Activated CD8-positive, alpha-beta T cell treated with anti-CD3 and anti-CD28 coated beads, Interleukin-2, amount 10 ng/mL, durations not matched to agents 7 days and 5 days (primary cell): ENCODE measurements around the gene LIPK. TPM values are rescaled to one million over a fixed set of nuclear protein-coding genes. Genes with fewer than 3 reads are reported as not detected.
"Not testable (repeated sequence)": the region's sequence is repeated elsewhere in the genome, so short reads cannot be mapped to it uniquely, and the experiment has no call there.

Experiments used
- ATAC-seq: fragments of 150-1000 bp; cut with Tn5 transposase; one replicate; pipeline ENCODE4 v1.10.0; 2021; ENCODE audit warnings: moderate library complexity
- CTCF ChIA-PET: fragments of 350-600 bp; sonication (Branson Sonifier 250); formaldehyde crosslinking; loops from one replicate; lab custom pipeline; 2021; ENCODE audit warnings: antibody characterized with exemption; lab: Charles Lee
- POLR2A ChIA-PET: fragments of 350-600 bp; sonication (Branson Sonifier 250); formaldehyde crosslinking; loops from one replicate; lab custom pipeline; 2021; ENCODE audit warnings: antibody characterized with exemption; lab: Charles Lee
- DNase-seq: peaks from one replicate; pipeline ENCODE4 v3.0.0-alpha.2; 2020
- H3K27ac Mint-ChIP-seq: one replicate; pipeline ENCODE4 v1.8.0; 2021; ENCODE audit warnings: mild to moderate bottlenecking, mixed read lengths
- H3K27me3 Mint-ChIP-seq: one replicate; pipeline ENCODE4 v1.8.0; 2021; ENCODE audit warnings: low read depth, mixed read lengths
- H3K36me3 Mint-ChIP-seq: one replicate; pipeline ENCODE4 v1.8.0; 2021; ENCODE audit warnings: low read depth, mixed read lengths
- H3K4me1 Mint-ChIP-seq: one replicate; pipeline ENCODE4 v1.8.0; 2021; ENCODE audit warnings: low read depth, mixed read lengths
- H3K4me3 Mint-ChIP-seq: one replicate; pipeline ENCODE4 v1.8.0; 2021; ENCODE audit warnings: mild to moderate bottlenecking, mixed read lengths
- H3K9me3 Mint-ChIP-seq: one replicate; pipeline ENCODE4 v1.8.0; 2022; ENCODE audit warnings: mixed read lengths; ENCODE audit not compliant: insufficient read depth
- total RNA-seq, 2 experiments: library from RNA; stranded (reverse); gene quantifications; one replicate each; pipeline ENCODE4 v1.2.3, GENCODE V29; 2021

The LIPK gene, protein sequence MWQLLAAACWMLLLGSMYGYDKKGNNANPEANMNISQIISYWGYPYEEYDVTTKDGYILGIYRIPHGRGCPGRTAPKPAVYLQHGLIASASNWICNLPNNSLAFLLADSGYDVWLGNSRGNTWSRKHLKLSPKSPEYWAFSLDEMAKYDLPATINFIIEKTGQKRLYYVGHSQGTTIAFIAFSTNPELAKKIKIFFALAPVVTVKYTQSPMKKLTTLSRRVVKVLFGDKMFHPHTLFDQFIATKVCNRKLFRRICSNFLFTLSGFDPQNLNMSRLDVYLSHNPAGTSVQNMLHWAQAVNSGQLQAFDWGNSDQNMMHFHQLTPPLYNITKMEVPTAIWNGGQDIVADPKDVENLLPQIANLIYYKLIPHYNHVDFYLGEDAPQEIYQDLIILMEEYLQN
- total RNA-seq: not detected

DNA sequence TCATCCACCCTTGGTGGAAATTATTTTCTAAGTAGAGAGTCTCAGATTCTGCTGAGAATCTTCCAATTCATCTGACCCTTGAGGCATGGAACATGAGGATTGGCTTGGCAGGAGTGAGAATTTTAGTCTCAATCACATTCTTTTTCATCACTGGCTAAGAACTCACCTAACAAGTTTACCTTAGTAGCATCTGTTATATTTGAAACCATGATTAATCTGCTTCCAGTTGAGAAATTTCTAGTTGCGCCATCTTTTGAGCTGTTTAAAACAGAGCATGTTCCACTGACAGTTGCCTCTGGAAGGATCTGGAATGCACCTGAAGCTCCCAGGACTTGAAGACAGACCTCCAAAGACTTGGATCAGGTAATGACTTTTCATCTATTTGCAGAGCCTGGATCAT is at the start of gene LIPK:
LIPK (plus strand) TSS at position 292 of the 400 bp plus-strand sequence. CDS start 18,295 bp downstream, outside the sequence.
- CTCF ChIA-PET: interaction anchor here (0.9 kb wide), 2 partner anchors 12 to 227 kb away, joined by 3 read pairs; no protein-coding TSS in a partner anchor

DNA sequence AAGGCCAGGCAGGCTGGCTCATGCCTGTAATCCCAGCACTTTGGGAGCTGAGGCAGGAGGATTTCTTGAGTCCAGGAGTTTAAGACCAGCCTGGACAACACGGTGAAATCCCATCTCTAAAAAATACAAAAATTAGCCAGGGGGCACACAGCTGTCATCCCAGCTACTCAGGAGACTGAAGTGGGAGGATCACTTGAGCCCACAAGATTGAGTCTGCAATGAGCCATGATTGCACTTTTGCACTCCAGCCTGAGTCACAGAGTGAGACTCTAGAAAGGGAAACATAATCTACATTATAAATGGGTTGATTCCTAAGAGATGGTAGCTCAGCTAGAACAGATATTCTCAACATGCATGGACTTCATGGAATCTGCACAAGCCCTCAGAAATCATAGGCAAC is 48.1 kb upstream of the LIPK start:
- POLR2A ChIA-PET: no interaction called here
- no peaks in the 10 kb centered on the region for H3K9me3 Mint-ChIP-seq

More for the DNA sequence above, at the start of gene LIPK:
- H3K36me3 Mint-ChIP-seq: no peaks in the 10 kb centered on the region
- ATAC-seq: no peak
- H3K27me3 Mint-ChIP-seq: peaks cover 6% of the 10 kb centered on the region
- POLR2A ChIA-PET: no interaction called here
- no peak for DNase-seq
- no peaks in the 10 kb centered on the region for H3K4me1 Mint-ChIP-seq
- H3K9me3 Mint-ChIP-seq: no peaks in the 10 kb centered on the region
- no peak within 1 kb of the TSS for H3K27ac Mint-ChIP-seq
- no peak within 1 kb of the TSS for H3K4me3 Mint-ChIP-seq

DNA sequence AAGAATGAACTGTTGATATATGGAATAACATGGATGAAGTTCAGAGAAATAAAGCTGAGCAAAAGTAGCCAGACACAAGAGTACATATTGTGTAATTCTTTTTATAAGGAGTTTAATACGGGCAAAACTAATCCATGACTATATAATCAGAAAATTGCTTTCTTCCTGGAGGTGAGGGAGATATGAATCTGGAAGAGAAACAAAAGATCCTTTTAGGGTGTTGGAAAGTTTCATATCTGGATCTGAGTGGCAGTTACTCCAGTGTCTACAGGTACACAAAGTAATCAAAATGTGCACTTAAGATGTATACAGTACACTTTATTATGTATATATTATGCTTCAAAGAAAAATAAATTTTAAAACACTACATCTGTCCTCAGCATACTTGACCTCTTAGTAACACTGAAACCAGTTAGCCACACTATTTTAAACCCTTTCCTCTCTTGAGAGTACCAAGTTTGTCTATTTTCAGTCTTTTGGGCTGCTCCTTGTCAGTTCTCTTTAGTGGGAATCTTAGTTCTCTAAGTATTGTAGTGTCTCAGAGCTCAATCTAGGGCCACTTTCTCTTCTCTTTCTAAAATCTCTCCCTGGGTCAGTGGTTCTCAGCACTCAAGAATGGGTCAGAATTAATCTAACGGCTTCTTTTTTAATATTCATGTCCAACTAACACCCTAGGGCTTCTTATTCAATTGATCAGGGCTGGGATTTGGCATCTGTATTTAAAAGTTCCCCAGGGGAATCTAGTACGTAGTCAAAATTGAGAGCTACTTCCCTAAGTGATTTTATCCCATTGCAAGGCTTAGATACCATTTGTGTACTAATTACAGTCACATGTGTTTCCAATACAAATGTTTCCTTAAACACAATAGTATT is 46.1 kb upstream of the LIPK start:
- CTCF ChIA-PET: no interaction called here
- Mint-ChIP-seq H3K4me3 (no peak overlapping the region), H3K36me3 (no peaks in the 10 kb centered on the region), H3K4me1 (no peaks in the 10 kb centered on the region), H3K27ac (no peak overlapping the region), H3K9me3 (no peaks in the 10 kb centered on the region), H3K27me3 (peaks cover 8% of the 10 kb centered on the region)
- POLR2A ChIA-PET: no interaction called here
- no peak for ATAC-seq
- no peak for DNase-seq

More for the DNA sequence above, 48.1 kb upstream of the LIPK start:
- Mint-ChIP-seq H3K4me3 (no peak overlapping the region), H3K27me3 (peaks cover 10% of the 10 kb centered on the region), H3K27ac (no peak overlapping the region), H3K4me1 (no peaks in the 10 kb centered on the region), H3K36me3 (no peaks in the 10 kb centered on the region)
- no peak for ATAC-seq
- DNase-seq: no peak
- CTCF ChIA-PET: no interaction called here

DNA sequence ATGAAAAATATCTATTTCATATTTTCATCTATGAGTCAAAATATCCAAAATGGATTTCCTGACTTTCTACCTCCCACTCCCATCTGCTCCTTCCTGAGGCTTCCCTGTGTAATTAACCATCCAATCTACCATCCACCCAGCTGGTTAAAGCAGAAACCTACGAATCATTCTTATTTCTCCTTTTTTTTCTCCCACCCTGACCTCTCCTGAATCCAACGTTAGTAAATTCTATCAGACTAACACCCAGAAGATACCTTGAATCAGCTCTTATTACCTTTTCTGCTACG is 45.5 kb upstream of the LIPK start:
- no peaks in the 10 kb centered on the region for H3K9me3 Mint-ChIP-seq
- no peak for ATAC-seq
- ChIA-PET CTCF (no interaction called here), POLR2A (no interaction called here)
- no peak overlapping the region for H3K4me3 Mint-ChIP-seq
- no peak overlapping the region for H3K27ac Mint-ChIP-seq
- peaks cover 7% of the 10 kb centered on the region for H3K27me3 Mint-ChIP-seq
- H3K4me1 Mint-ChIP-seq: no peaks in the 10 kb centered on the region
- no peaks in the 10 kb centered on the region for H3K36me3 Mint-ChIP-seq
- no peak for DNase-seq

DNA sequence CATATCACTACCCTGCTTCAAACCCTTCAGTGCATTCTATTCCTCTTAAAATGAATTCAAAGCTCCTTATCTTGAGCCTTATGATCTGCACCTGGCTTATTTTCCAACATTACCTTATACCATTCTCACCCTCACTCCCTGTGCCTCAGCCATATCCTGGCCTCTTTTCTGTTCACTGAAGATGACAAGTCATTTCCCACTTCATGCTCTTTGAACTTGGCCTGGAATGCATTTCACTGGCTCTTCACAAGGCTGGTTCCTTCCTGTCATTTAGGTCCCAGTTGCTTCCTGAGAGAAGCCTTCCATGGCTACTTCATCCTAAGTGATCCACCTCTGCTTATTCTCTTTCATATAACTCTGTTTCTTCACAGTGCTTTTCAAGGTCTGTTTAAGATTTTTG is 45.0 kb upstream of the LIPK start:
- ChIA-PET POLR2A (no interaction called here), CTCF (no interaction called here)
- DNase-seq: no peak
- H3K27ac Mint-ChIP-seq: no peak overlapping the region
- H3K9me3 Mint-ChIP-seq: no peaks in the 10 kb centered on the region
- H3K4me3 Mint-ChIP-seq: no peak overlapping the region
- peaks cover 7% of the 10 kb centered on the region for H3K27me3 Mint-ChIP-seq
- H3K4me1 Mint-ChIP-seq: no peaks in the 10 kb centered on the region
- no peak for ATAC-seq
- no peaks in the 10 kb centered on the region for H3K36me3 Mint-ChIP-seq

DNA sequence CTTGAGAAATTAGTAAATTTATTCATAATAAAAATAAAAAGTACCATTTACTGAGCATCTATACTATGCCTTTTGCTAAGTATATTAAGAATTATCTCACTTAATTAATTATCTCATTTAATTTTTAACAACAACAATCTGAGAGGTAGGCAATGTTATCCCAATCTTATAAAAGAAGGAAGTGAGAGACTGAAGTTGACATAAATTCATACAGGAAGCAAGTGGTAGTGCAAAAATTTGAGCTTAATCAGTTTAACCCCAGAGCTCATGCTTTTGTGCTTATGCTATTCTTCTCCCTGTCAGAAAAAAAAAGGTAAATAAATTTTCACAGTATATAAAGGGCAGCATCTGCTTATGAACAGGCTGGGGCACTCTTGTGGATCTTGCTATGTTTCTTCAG is 44.5 kb upstream of the LIPK start:
- Mint-ChIP-seq H3K27me3 (peaks cover 6% of the 10 kb centered on the region), H3K27ac (no peak overlapping the region), H3K4me1 (no peaks in the 10 kb centered on the region), H3K36me3 (no peaks in the 10 kb centered on the region), H3K4me3 (no peak overlapping the region), H3K9me3 (no peaks in the 10 kb centered on the region)
- POLR2A ChIA-PET: no interaction called here
- DNase-seq (no peak), ATAC-seq (no peak)
- CTCF ChIA-PET: no interaction called here

DNA sequence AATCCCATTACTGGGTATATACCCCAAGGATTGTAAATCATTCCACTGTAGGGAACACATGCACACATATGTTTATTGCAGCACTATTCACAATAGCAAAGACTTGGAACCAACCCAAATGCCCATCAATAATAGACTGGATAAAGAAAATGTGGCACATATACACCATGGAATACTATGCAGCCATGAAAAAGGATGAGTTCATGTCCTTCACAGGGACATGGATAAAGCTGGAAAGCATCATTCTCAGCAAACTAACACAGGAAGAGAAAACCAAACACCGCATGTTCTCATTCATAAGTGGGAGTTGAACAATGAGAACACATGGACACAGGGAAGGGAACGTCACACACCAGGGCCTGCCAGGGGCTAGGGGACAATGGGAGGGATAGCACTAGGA is 42.9 kb upstream of the LIPK start:
- H3K4me3 Mint-ChIP-seq, H3K9me3 Mint-ChIP-seq, H3K27me3 Mint-ChIP-seq, H3K27ac Mint-ChIP-seq, ATAC-seq, CTCF ChIA-PET, DNase-seq, H3K36me3 Mint-ChIP-seq, POLR2A ChIA-PET, H3K4me1 Mint-ChIP-seq: not testable (repeated sequence)

DNA sequence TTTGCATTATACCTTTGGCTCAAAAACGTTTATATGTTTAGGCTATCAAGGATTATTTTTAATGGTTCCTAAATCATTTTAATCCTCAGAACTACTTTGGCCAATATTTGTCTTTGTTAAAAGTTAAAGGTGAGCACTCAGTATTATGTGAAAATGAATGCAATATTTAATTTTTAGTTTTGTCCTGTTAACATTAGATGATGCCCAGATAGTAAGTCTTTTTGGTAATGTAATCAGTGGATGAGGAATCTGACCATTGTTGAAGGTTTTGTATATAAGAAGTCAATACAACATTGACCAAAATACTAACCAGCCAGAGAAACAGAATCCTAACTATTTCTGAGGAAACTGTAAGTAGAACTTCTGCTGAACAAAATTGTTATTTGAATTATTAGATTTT is 41.9 kb upstream of the LIPK start, which contains the start of gene LIPF:
LIPF (plus strand) TSS at position 301 of the 400 bp plus-strand sequence. CDS start 2,856 bp downstream, outside the sequence.
- no peaks in the 10 kb centered on the region for H3K4me1 Mint-ChIP-seq
- no peak within 1 kb of the TSS for H3K27ac Mint-ChIP-seq
- peaks cover 6% of the 10 kb centered on the region for H3K27me3 Mint-ChIP-seq
- no peaks in the 10 kb centered on the region for H3K9me3 Mint-ChIP-seq
- DNase-seq (no peak), ATAC-seq (no peak)
- no peaks in the 10 kb centered on the region for H3K36me3 Mint-ChIP-seq
- no peak within 1 kb of the TSS for H3K4me3 Mint-ChIP-seq
- POLR2A ChIA-PET: no interaction called here
- CTCF ChIA-PET: no interaction called here

DNA sequence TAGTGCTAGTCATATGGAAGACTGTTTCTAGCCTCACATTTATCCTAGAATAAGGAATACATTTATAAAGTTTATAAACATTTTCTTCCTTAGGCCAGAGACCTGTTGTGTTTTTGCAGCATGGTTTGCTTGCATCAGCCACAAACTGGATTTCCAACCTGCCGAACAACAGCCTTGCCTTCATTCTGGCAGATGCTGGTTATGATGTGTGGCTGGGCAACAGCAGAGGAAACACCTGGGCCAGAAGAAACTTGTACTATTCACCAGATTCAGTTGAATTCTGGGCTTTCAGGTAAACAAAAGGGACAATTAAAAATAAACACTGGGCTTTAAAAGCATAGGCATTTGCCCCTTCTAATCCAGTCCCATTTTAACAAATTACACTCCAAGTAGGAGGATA is 37.6 kb upstream of the LIPK start:
- CTCF ChIA-PET: interaction anchor here (1.1 kb wide), 1 partner anchor 549 kb away, joined by 3 read pairs; no protein-coding TSS in a partner anchor
- Mint-ChIP-seq H3K4me1 (peaks cover 6% of the 10 kb centered on the region), H3K27ac (no peak overlapping the region), H3K27me3 (peaks cover under 1% of the 10 kb centered on the region), H3K9me3 (no peaks in the 10 kb centered on the region), H3K36me3 (no peaks in the 10 kb centered on the region), H3K4me3 (no peak overlapping the region)
- ATAC-seq (no peak), DNase-seq (no peak)
- POLR2A ChIA-PET: no interaction called here

DNA sequence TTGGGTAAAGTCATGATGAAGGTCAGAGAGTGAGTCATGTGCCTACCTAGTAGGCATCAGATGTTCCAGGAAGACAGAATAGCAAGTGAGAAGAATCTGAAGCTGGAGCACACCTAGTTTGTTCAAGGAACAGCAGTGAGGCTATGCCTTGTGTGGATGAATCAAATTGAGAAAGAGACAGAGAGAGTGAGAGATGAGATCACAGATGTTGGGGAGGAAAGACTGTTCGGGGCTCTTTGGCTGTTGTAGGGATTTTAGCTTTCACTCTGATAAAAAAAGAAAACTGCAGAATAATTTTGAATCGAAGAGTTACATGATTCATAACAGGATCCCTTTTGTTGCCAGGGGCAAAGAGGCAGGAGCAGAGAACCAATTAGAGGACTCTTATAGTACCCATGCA is 35.6 kb upstream of the LIPK start:
- H3K9me3 Mint-ChIP-seq: no peaks in the 10 kb centered on the region
- ChIA-PET CTCF (interaction anchor here (0.6 kb wide), 1 partner anchor 1148 kb away, joined by 3 read pairs; no protein-coding TSS in a partner anchor), POLR2A (no interaction called here)
- H3K4me1 Mint-ChIP-seq: peaks cover 6% of the 10 kb centered on the region
- H3K27me3 Mint-ChIP-seq: peaks cover 3% of the 10 kb centered on the region
- ATAC-seq: no peak
- no peaks in the 10 kb centered on the region for H3K36me3 Mint-ChIP-seq
- DNase-seq: no peak
- no peak overlapping the region for H3K27ac Mint-ChIP-seq
- no peak overlapping the region for H3K4me3 Mint-ChIP-seq

DNA sequence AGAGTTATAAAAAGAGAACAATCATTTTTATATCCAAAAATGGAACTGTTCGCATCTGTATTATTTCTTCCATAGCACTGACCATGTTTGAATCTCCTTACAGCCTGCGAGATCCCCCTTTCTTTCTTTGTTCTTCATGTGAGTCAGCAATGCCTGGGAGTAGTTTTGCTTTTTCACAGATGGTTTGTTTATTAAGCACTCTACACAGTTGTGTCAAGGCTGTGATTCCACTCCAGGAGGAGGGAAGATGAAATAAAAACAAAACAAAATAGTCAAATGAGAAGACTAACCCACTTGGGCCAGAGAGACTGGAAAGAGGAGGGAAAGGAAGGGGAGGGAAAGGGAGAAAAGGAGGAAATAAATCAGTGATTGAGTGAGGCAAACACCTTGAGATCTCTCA is 34.0 kb upstream of the LIPK start:
- no peaks in the 10 kb centered on the region for H3K36me3 Mint-ChIP-seq
- peaks cover 6% of the 10 kb centered on the region for H3K4me1 Mint-ChIP-seq
- H3K27ac Mint-ChIP-seq: no peak overlapping the region
- H3K27me3 Mint-ChIP-seq: peaks cover 3% of the 10 kb centered on the region
- ChIA-PET POLR2A (no interaction called here), CTCF (no interaction called here)
- H3K9me3 Mint-ChIP-seq: no peaks in the 10 kb centered on the region
- no peak for ATAC-seq
- no peak overlapping the region for H3K4me3 Mint-ChIP-seq
- DNase-seq: no peak
